HepG2 (cell line): ENCODE measurements around the gene CRLF3. TPM values are rescaled to one million over a fixed set of nuclear protein-coding genes. Genes with fewer than 3 reads are reported as not detected.
A peak's percentile ranks its signal among the peaks of the same experiment; 100 is the strongest.

Experiments
- CAMTA2 ChIP-seq: sonication (generic); formaldehyde crosslinking; IDR thresholded peaks from 2 replicates; pipeline ENCODE4 v1.4.0; 2020; ENCODE audit warnings: mild to moderate bottlenecking, missing genetic modification reagents, borderline replicate concordance
- GABPA ChIP-seq, 2 experiments: IDR thresholded peaks; 2 replicates each; pipeline ENCODE4 v1.6.1; 2011 to 2016; ENCODE audit warnings: low read depth in 2 of 2, low read length in 1 of 2, missing biosample characterization in 1 of 2, missing genetic modification characterization in 1 of 2
- GTF3A ChIP-seq: sonication (generic); formaldehyde crosslinking; conservative IDR thresholded peaks from 2 replicates; pipeline ENCODE4 v1.4.0; 2020; ENCODE audit warnings: mild to moderate bottlenecking, missing genetic modification reagents
- KAT8 ChIP-seq: IDR thresholded peaks from 2 replicates; pipeline ENCODE4 v1.6.1; 2016; ENCODE audit warnings: missing genetic modification reagents, missing compliant biosample characterization
- PCBP2 ChIP-seq: fragments of 200-400 bp; formaldehyde crosslinking; optimal IDR thresholded peaks from 2 replicates; pipeline ENCODE3; 2018; ENCODE audit warnings: low read length, low read depth; ENCODE audit not compliant: poor library complexity, severe bottlenecking
- PPARG ChIP-seq: conservative IDR thresholded peaks from 2 replicates; pipeline ENCODE4 v1.6.1; 2016; ENCODE audit warnings: missing biosample characterization, missing genetic modification reagents
- SAP130 ChIP-seq: IDR thresholded peaks from 2 replicates; pipeline ENCODE4 v1.6.1; 2016; ENCODE audit warnings: low read depth
- SIX4 ChIP-seq: sonication (generic); formaldehyde crosslinking; IDR thresholded peaks from 2 replicates; pipeline ENCODE4 v1.4.0; 2020; ENCODE audit warnings: missing genetic modification reagents
- TARDBP ChIP-seq: sonication (generic); formaldehyde crosslinking; IDR thresholded peaks from 2 replicates; pipeline ENCODE4 v1.8.0; 2022; ENCODE audit warnings: mild to moderate bottlenecking, missing genetic modification reagents
- TRIM24 ChIP-seq: sonication (generic); formaldehyde crosslinking; IDR thresholded peaks from 2 replicates; pipeline ENCODE4 v1.8.0; 2022; ENCODE audit warnings: mild to moderate bottlenecking, missing genetic modification reagents
- ZBTB7A ChIP-seq: sonication (generic); formaldehyde crosslinking; IDR thresholded peaks from 2 replicates; pipeline ENCODE4 v1.8.0; 2022; ENCODE audit warnings: mild to moderate bottlenecking, missing genetic modification reagents
- ZIK1 ChIP-seq: sonication (generic); formaldehyde crosslinking; IDR thresholded peaks from 2 replicates; pipeline ENCODE4 v1.5.0; 2020; ENCODE audit warnings: mild to moderate bottlenecking, low read depth, missing genetic modification reagents, borderline replicate concordance
- ZNF205 ChIP-seq: IDR thresholded peaks from 2 replicates; pipeline ENCODE4 v1.6.1; 2018; ENCODE audit warnings: missing biosample characterization, missing genetic modification reagents
- ZNF207 ChIP-seq: fragments of 450-650 bp; IDR thresholded peaks from 2 replicates; pipeline ENCODE4 v1.6.1; 2016; ENCODE audit warnings: antibody characterized with exemption, borderline replicate concordance
- ZNF484 ChIP-seq: sonication (generic); formaldehyde crosslinking; IDR thresholded peaks from 2 replicates; pipeline ENCODE4 v1.5.1; 2020; ENCODE audit warnings: mild to moderate bottlenecking, low read depth, missing genetic modification reagents, borderline replicate concordance
- ZNF510 ChIP-seq: sonication (generic); formaldehyde crosslinking; IDR thresholded peaks from 2 replicates; pipeline ENCODE4 v1.4.0; 2020; ENCODE audit warnings: low read depth, mild to moderate bottlenecking, missing genetic modification reagents
- ZNF530 ChIP-seq: sonication (generic); formaldehyde crosslinking; IDR thresholded peaks from 2 replicates; pipeline ENCODE4 v1.5.0; 2020; ENCODE audit warnings: low read depth, mild to moderate bottlenecking, missing genetic modification reagents
- ZNF788 ChIP-seq: sonication (generic); formaldehyde crosslinking; IDR thresholded peaks from 2 replicates; pipeline ENCODE4 v1.5.0; 2020; ENCODE audit warnings: mild to moderate bottlenecking, missing genetic modification reagents, borderline replicate concordance
- ZNF839 ChIP-seq: sonication (generic); formaldehyde crosslinking; IDR thresholded peaks from 2 replicates; pipeline ENCODE4 v1.4.0; 2020; ENCODE audit warnings: missing genetic modification reagents, mild to moderate bottlenecking, borderline replicate concordance
- ZNF891 ChIP-seq: sonication (generic); formaldehyde crosslinking; IDR thresholded peaks from 2 replicates; pipeline ENCODE4 v1.5.0; 2020; ENCODE audit warnings: mild to moderate bottlenecking, missing genetic modification reagents
- ZSCAN25 ChIP-seq: sonication (generic); formaldehyde crosslinking; IDR thresholded peaks from 2 replicates; pipeline ENCODE4 v1.8.0; 2022; ENCODE audit warnings: mild to moderate bottlenecking, missing genetic modification reagents
- polyA plus RNA-seq, 8 experiments: library from polyadenylated mRNA; depleted of rRNA in 3 of 8; stranded (reverse) in 7 of 8; unstranded in 1 of 8; fragments of >200 nt; fragmentation: Illumina TruSeq in 4 of 8; extraction: Trizol in 4 of 8; gene quantifications; 2 replicates each; pipeline versions ENCODE4 v1.2.1 to v1.2.3, GENCODE V29; 2011 to 2016; ENCODE audit warnings: low read depth in 4 of 8, missing spikeins in 1 of 8, mixed read lengths in 1 of 8; ENCODE audit not compliant: insufficient read depth in 1 of 8
- total RNA-seq, 5 experiments: library from RNA; depleted of rRNA; stranded (reverse); fragments of >200 nt; fragmentation: Illumina TruSeq; extraction: Trizol; gene quantifications; 2 replicates each; pipeline ENCODE4 v1.2.3, GENCODE V29; 2016; ENCODE audit warnings: low read depth in 1 of 5
- TF ChIP-seq, protein P1 (sequence below): sonication (generic); IDR thresholded peaks from 2 replicates; pipeline ENCODE4 v1.6.1; 2016; ENCODE audit warnings: low read depth, borderline replicate concordance
- TF ChIP-seq, protein P2 (sequence below): sonication (generic); formaldehyde crosslinking; IDR thresholded peaks from 2 replicates; pipeline ENCODE4 v1.4.0; 2020; ENCODE audit warnings: mild to moderate bottlenecking, missing genetic modification reagents, borderline replicate concordance
- TF ChIP-seq, protein P3 (sequence below): IDR thresholded peaks from 2 replicates; pipeline ENCODE4 v1.6.1; 2016; ENCODE audit warnings: control low read depth
- TF ChIP-seq, protein P4 (sequence below): fragments of 450-650 bp; IDR thresholded peaks from 2 replicates; pipeline ENCODE4 v1.6.1; 2016

Gene CRLF3
- total and polyA plus RNA-seq, 2 of the 13 experiments (the other 11 are each of a cell fraction or from before 2014, with no cell fraction given): 6.4 to 9.1 TPM

DNA sequence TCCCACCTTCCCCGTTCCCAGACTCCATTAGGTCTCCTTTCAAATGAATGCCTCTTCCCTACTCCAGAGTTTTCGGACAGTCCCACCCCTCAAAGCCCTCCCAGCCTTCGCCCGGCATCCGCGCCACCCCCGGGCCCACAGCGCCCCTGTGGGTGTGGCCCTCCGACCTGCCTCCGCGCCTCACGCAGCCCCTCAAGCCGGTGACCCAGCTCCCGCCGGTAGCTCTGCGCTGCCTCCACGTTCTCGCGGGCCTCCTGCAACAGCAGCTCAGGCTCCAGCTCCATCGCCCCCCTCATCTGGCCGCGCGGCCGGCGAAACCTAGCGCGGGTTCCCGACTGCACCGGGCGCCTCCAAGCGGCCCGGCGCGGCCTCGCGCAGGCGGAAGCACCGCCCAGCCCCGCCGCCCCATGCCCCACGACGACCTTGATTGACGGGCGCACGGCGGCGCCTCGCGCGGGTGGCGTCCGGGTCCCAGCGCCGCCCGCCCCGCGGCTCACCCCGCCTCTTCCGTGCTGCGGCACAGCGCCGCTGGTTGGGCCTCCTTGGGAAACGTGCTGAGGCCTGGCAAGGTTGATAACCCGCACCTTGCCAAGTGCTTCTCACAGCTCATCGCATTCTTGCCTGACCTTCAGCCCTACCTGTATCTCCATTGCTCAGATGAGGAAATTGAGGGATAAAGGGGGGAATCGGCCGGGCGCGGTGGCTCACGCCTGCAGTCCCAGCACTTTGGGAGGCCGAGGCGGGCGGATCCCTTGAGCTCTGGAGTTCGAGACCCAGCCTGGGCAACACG, at the start of gene CRLF3 (continued):
- peak; percentile 74 for TF ChIP-seq GABPA (IDR thresholded peaks at IDR 0.05; ENCODE audit: low read depth, low read length)
- TF ChIP-seq GABPA (CRISPR knock-in tag; IDR thresholded peaks at IDR 0.05; ENCODE audit: low read depth): peak; percentile 56; the same call in 1 of the 2 replicates
- TF ChIP-seq, protein P1, sequence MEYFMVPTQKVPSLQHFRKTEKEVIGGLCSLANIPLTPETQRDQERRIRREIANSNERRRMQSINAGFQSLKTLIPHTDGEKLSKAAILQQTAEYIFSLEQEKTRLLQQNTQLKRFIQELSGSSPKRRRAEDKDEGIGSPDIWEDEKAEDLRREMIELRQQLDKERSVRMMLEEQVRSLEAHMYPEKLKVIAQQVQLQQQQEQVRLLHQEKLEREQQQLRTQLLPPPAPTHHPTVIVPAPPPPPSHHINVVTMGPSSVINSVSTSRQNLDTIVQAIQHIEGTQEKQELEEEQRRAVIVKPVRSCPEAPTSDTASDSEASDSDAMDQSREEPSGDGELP: no peak; the same call in 1 of the 2 replicates
- no peak for TF ChIP-seq ZNF530
- 0 out of 2 replicates have a peak, but pooled peaks have one; percentile 22 for TF ChIP-seq TRIM24
- 0 out of 2 replicates have a peak, but pooled peaks have one; percentile 14 for TF ChIP-seq ZBTB7A (CRISPR knock-in tag)
- TF ChIP-seq, protein P2, sequence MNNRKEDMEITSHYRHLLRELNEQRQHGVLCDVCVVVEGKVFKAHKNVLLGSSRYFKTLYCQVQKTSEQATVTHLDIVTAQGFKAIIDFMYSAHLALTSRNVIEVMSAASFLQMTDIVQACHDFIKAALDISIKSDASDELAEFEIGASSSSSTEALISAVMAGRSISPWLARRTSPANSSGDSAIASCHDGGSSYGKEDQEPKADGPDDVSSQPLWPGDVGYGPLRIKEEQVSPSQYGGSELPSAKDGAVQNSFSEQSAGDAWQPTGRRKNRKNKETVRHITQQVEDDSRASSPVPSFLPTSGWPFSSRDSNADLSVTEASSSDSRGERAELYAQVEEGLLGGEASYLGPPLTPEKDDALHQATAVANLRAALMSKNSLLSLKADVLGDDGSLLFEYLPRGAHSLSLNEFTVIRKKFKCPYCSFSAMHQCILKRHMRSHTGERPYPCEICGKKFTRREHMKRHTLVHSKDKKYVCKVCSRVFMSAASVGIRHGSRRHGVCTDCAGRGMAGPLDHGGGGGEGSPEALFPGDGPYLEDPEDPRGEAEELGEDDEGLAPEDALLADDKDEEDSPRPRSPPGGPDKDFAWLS: 0 out of 2 replicates have a peak, but pooled peaks have one; percentile 53
- TF ChIP-seq, protein P3, sequence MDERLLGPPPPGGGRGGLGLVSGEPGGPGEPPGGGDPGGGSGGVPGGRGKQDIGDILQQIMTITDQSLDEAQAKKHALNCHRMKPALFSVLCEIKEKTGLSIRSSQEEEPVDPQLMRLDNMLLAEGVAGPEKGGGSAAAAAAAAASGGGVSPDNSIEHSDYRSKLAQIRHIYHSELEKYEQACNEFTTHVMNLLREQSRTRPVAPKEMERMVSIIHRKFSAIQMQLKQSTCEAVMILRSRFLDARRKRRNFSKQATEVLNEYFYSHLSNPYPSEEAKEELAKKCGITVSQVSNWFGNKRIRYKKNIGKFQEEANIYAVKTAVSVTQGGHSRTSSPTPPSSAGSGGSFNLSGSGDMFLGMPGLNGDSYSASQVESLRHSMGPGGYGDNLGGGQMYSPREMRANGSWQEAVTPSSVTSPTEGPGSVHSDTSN (CRISPR knock-in tag): peak; percentile 71
- TF ChIP-seq GTF3A: peak; percentile 81; the same call in 1 of the 2 replicates
- TF ChIP-seq PCBP2: peak; percentile 2
- 0 out of 2 replicates have a peak, but pooled peaks have one; percentile 26 for TF ChIP-seq ZNF891
- TF ChIP-seq ZNF205 (CRISPR knock-in tag): peak; percentile 69; the same call in 1 of the 2 replicates
- TF ChIP-seq ZIK1 (CRISPR knock-in tag): peak; percentile 23; the same call in 1 of the 2 replicates
- TF ChIP-seq, protein P4, sequence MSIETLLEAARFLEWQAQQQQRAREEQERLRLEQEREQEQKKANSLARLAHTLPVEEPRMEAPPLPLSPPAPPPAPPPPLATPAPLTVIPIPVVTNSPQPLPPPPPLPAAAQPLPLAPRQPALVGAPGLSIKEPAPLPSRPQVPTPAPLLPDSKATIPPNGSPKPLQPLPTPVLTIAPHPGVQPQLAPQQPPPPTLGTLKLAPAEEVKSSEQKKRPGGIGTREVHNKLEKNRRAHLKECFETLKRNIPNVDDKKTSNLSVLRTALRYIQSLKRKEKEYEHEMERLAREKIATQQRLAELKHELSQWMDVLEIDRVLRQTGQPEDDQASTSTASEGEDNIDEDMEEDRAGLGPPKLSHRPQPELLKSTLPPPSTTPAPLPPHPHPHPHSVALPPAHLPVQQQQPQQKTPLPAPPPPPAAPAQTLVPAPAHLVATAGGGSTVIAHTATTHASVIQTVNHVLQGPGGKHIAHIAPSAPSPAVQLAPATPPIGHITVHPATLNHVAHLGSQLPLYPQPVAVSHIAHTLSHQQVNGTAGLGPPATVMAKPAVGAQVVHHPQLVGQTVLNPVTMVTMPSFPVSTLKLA: no peak
- TF ChIP-seq CAMTA2: peak; percentile 78; the same call in 1 of the 2 replicates
- no peak for TF ChIP-seq ZNF207
- TF ChIP-seq ZNF788 (CRISPR knock-in tag): peak; percentile 73; the same call in 1 of the 2 replicates
- TF ChIP-seq ZNF510 (CRISPR knock-in tag): no peak
- TF ChIP-seq KAT8: peak; percentile 72
- TF ChIP-seq ZNF839 (CRISPR knock-in tag): peak; percentile 36; the same call in 1 of the 2 replicates
- TF ChIP-seq TARDBP: no peak; the same call in 1 of the 2 replicates
- TF ChIP-seq ZSCAN25 (CRISPR knock-in tag): no peak
- peak; percentile 77 for TF ChIP-seq SAP130 (CRISPR knock-in tag)
- no peak for TF ChIP-seq ZNF484 (CRISPR knock-in tag)
- TF ChIP-seq SIX4: peak; percentile 42; the same call in 1 of the 2 replicates
- no peak for TF ChIP-seq PPARG
